Measurements from ENCODE around the gene NLRP1. TPM values are rescaled to one million over a fixed set of nuclear protein-coding genes. Genes with fewer than 3 reads are reported as not detected.

Gene NLRP1
- total RNA-seq, 1 donor from 2014 or later, result 14.4 TPM

DNA sequence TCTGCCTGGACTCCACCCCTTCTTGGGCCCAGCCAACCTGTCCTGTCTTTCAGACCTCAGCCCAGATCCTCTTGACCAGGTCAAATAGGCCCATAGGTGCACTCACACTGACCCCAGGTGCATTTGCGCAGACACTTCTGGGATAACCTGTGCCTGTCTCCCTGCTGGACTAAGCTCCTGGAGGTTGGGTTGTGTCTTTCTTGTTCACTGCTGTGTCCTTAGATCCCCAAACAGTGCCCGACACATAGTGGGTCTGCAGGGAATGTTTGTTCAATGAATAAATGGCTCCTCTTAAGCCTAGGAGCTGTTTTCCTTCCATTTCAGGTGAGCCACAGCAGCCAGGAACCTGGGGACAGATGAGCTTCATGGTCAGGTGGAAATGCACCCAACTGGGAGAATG is 48.9 kb downstream of the NLRP1 start:
- DNase-seq (ENCODE audit: low read depth), result no peak
- no peak overlapping the region for H3K4me3 ChIP-seq (ENCODE audit: low read depth, low read length)
- no peaks in the 10 kb centered on the region for H3K36me3 ChIP-seq (ENCODE audit: control insufficient read depth, insufficient read depth, low read length)
- TF ChIP-seq, protein P1, sequence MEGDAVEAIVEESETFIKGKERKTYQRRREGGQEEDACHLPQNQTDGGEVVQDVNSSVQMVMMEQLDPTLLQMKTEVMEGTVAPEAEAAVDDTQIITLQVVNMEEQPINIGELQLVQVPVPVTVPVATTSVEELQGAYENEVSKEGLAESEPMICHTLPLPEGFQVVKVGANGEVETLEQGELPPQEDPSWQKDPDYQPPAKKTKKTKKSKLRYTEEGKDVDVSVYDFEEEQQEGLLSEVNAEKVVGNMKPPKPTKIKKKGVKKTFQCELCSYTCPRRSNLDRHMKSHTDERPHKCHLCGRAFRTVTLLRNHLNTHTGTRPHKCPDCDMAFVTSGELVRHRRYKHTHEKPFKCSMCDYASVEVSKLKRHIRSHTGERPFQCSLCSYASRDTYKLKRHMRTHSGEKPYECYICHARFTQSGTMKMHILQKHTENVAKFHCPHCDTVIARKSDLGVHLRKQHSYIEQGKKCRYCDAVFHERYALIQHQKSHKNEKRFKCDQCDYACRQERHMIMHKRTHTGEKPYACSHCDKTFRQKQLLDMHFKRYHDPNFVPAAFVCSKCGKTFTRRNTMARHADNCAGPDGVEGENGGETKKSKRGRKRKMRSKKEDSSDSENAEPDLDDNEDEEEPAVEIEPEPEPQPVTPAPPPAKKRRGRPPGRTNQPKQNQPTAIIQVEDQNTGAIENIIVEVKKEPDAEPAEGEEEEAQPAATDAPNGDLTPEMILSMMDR (IDR thresholded peaks at IDR 0.05; ENCODE audit: insufficient read depth, low read length, poor library complexity, severe bottlenecking), result no peak
- no peaks in the 10 kb centered on the region for H3K27me3 ChIP-seq (ENCODE audit: control insufficient read depth, insufficient read depth, low read length)

DNA sequence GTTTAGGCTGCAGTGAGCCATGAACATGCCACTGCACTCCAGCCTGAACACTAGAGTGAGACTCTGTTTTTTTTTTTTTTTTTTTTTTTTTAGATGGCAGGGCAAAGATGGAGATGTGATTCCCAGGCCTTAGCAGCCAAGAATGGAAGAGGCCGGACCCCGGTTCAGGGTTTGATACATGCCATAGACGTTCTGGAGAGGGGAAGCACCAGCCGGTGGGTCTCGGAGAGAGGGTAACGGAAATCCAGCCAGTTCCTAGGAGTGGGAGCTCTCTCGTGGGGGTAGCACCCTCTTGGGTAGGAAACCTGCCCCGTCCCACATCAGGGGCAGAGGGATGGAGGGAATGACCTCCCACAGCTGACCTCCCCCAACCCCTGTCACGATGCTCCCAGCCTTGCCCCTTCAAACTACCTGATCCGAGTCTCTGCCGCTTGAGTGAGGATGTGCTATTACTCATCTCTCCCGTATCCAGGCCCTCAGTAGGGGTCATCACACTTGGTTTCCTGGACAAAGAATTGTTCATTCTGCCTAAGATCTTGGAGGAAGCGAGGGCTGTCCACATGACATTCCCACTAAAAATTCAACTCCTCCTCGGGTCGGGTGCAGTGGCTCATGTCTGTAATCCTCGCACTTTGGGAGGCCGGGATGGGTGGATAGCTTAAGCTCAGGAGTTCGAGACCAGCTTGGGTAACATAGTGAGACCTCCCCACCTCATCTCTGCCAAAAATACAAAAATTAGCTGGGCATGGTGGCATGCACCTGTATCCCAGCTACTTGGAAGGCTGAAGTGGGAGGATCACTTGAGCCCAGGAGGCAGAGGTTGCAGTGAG is 50.6 kb downstream of the NLRP1 start:
- Histone ChIP-seq H3K27me3 (ENCODE audit: control insufficient read depth, insufficient read depth, low read length) (no peaks in the 10 kb centered on the region), H3K36me3 (ENCODE audit: control insufficient read depth, insufficient read depth, low read length) (no peaks in the 10 kb centered on the region), H3K4me3 (ENCODE audit: low read depth, low read length) (no peak overlapping the region)
- TF ChIP-seq, protein P1 (IDR thresholded peaks at IDR 0.05; ENCODE audit: insufficient read depth, low read length, poor library complexity, severe bottlenecking), result no peak
- peak; percentile 43 for DNase-seq (ENCODE audit: low read depth)

DNA sequence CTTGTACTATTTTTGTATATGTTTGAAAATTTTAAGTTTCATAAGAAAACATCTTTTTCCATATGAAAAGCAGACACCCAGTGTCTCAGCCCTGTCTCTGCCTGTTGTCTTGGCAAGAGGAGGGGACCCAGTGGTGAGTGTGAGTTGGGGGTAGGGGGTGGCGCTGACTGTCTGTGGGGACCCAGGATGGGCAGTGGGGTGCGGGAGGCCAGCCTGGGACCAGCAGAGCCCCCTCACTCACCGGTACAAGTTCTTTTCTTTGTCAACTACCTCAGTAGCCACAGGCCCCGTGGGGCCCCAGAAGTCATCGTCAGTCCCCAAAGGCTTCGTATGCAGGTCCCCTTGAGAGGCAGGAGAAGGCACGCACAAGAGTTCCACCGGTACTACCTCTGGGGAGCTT is 51.7 kb downstream of the NLRP1 start:
- no peak for DNase-seq (ENCODE audit: low read depth)
- Histone ChIP-seq H3K27me3 (ENCODE audit: control insufficient read depth, insufficient read depth, low read length) (no peaks in the 10 kb centered on the region), H3K36me3 (ENCODE audit: control insufficient read depth, insufficient read depth, low read length) (no peaks in the 10 kb centered on the region), H3K4me3 (ENCODE audit: low read depth, low read length) (no peak overlapping the region)
- TF ChIP-seq, protein P1 (IDR thresholded peaks at IDR 0.05; ENCODE audit: insufficient read depth, low read length, poor library complexity, severe bottlenecking), result no peak

DNA sequence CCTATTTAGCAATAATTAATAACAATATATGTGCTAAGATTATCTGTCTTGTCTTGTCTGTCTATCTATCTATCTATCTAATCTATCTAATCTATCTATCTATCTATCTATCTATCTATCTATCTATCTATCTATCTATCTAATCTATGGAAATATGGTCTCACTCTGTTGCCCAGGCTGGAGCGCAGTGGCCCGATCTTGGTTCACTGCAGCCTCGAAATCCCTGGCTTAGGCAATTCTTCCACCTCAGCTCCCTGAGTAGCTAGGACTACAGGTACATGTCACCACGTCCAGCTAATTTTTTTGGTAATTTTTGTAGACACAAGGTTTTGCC is 53.3 kb downstream of the NLRP1 start:
- DNase-seq (ENCODE audit: low read depth), result no peak
- Histone ChIP-seq H3K4me3 (ENCODE audit: low read depth, low read length) (no peak overlapping the region), H3K27me3 (ENCODE audit: control insufficient read depth, insufficient read depth, low read length) (no peaks in the 10 kb centered on the region), H3K36me3 (ENCODE audit: control insufficient read depth, insufficient read depth, low read length) (no peaks in the 10 kb centered on the region)
- TF ChIP-seq, protein P1 (IDR thresholded peaks at IDR 0.05; ENCODE audit: insufficient read depth, low read length, poor library complexity, severe bottlenecking), result no peak

DNA sequence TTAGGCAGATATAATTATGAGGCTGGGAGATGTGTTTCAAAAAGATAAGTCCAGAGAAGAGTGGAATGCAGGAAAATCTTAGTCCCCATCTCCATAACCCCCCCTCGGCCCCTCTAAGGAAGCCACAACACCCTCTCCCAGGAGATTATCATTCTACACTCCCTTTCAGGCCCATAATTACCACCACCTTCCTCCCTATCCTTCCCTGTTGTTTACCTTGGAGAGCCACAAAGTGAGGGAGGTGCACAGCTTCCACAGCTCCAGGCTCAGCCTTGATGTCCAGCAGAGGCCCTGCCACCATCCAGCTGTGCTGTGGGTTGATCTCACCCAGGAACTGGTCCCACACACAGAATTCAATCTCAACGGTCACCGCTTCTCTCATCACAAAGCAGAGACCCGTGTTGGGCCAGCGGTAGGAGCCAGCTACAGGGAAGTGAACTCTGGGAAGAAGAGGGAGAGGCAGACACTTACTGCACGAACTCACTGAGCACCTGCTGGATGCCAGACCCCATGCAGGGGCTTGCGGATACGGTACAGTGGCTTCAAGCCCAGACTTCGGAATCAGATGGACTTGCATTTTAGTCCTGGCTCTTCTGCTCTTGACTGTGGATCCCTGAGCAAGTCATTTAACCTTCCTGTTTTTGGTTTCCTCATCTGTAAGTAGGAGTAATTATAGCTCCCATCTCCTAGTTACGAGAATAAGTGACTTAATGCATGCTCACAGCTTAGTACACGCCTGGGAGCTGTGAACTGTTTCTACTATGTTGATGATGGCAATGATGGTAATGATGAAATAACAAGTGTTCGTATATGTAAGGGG is 53.8 kb downstream of the NLRP1 start:
- H3K27me3 ChIP-seq (ENCODE audit: control insufficient read depth, insufficient read depth, low read length), result no peaks in the 10 kb centered on the region
- H3K4me3 ChIP-seq (ENCODE audit: low read depth, low read length), result no peak overlapping the region
- TF ChIP-seq, protein P1 (IDR thresholded peaks at IDR 0.05; ENCODE audit: insufficient read depth, low read length, poor library complexity, severe bottlenecking), result no peak
- DNase-seq (ENCODE audit: low read depth), result no peak
- no peaks in the 10 kb centered on the region for H3K36me3 ChIP-seq (ENCODE audit: control insufficient read depth, insufficient read depth, low read length)

Measured in kidney epithelial cell (primary cell).